Small intestine (tissue), 16 donors: ENCODE data around the gene FAM13B. TPM values are rescaled to one million over a fixed set of nuclear protein-coding genes. Genes with fewer than 3 reads are reported as not detected.
"Not testable (repeated sequence)": the region's sequence is repeated elsewhere in the genome, so short reads cannot be mapped to it uniquely, and the experiment has no call there.

Experiments used
- DNase-seq, 2 donors: peaks; one replicate each; pipeline versions ENCODE4 v3.0.0 to v3.0.0-alpha.2; 2013
- FAIRE-seq: peaks from 2 replicates; lab custom pipeline; 2012; peaks lifted over from hg19 to GRCh38; lab: Jason Lieb, UNC
- H3K27ac ChIP-seq, 3 donors: one replicate each; pipeline ENCODE4 v1.5.1; 2013; ENCODE audit warnings: low read length in 2 of 3, mild to moderate bottlenecking in 2 of 3, control low read depth in 1 of 3, inconsistent platforms in 1 of 3, low read depth in 1 of 3, moderate library complexity in 1 of 3
- H3K27me3 ChIP-seq, 3 donors: one replicate each; pipeline ENCODE4 v1.6.1; 2013; ENCODE audit warnings: low read length in 3 of 3, inconsistent platforms in 1 of 3; ENCODE audit not compliant: control insufficient read depth in 3 of 3, insufficient read depth in 3 of 3
- H3K36me3 ChIP-seq, 3 donors: one replicate each; pipeline ENCODE4 v1.6.1; 2013; ENCODE audit warnings: low read length in 3 of 3, inconsistent platforms in 1 of 3, low read depth in 1 of 3, mild to moderate bottlenecking in 1 of 3, moderate library complexity in 1 of 3; ENCODE audit not compliant: control insufficient read depth in 3 of 3, insufficient read depth in 2 of 3
- H3K4me1 ChIP-seq, 3 donors: one replicate each; pipeline ENCODE4 v1.6.1; 2013; ENCODE audit warnings: low read length in 2 of 3, inconsistent platforms in 1 of 3, low read depth in 1 of 3, mild to moderate bottlenecking in 1 of 3, moderate library complexity in 1 of 3; ENCODE audit not compliant: control insufficient read depth in 3 of 3, insufficient read depth in 2 of 3
- H3K4me3 ChIP-seq, 3 donors: one replicate each; pipeline ENCODE4 v1.5.1; 2013; ENCODE audit warnings: low read length in 3 of 3, control low read depth in 1 of 3, inconsistent platforms in 1 of 3, low read depth in 1 of 3, mild to moderate bottlenecking in 1 of 3, moderate library complexity in 1 of 3
- H3K9me3 ChIP-seq, 2 donors: one replicate each; pipeline ENCODE4 v1.6.1; 2013; ENCODE audit warnings: low read depth in 1 of 2, low read length in 1 of 2; ENCODE audit not compliant: control insufficient read depth in 2 of 2, insufficient read depth in 1 of 2
- WGBS, 3 donors: extraction: QIAGEN DNeasy Blood & Tissue Kit; methylation state at CpG; one replicate each; pipeline ENCODE4 v1.1.7; 2013; 5-methylcytosine and 5-hydroxymethylcytosine counted together
- long read RNA-seq, 10 donors: transcript quantifications; one replicate each; lab custom pipeline, GENCODE V29; 2026
- polyA plus RNA-seq, 4 donors: library from polyadenylated mRNA; stranded (reverse) in 3 of 4; unstranded in 1 of 4; fragments of 200-250 nt in 3 of 4; fragments of 120-200 nt in 1 of 4; gene quantifications; one replicate each; pipeline versions ENCODE4 v1.2.1 to v1.2.3, GENCODE V29; 2013
- donor health status: healthy with polysubstance abuse.
- donor health status: control.
- donor health status: control.
- donor health status: Bipolar disorder and iron deficiency.
- donor health status: healthy.

The FAM13B gene
- polyA plus RNA-seq = 10 to 100 TPM in 2 of 4 donors, 1 to 10 TPM in 2; 5.8 to 21.9 (median 8.8) TPM
- long read RNA-seq, donor 1 = 0 reads
- long read RNA-seq, donor 2, partial matches to known transcripts = 0 of 1 reads
- long read RNA-seq, donor 2, other reads (novel, unspliced or antisense) = 0 of 1 reads
- long read RNA-seq, donor 3 = 0 reads
- long read RNA-seq, donor 4 = 0 reads
- long read RNA-seq, donor 5 = 0 reads
- long read RNA-seq, donor 6 = 0 reads
- long read RNA-seq, donor 7 = 0 reads
- long read RNA-seq, donor 8 = 0 reads
- long read RNA-seq, donor 9, full-length matches to known transcripts = 1 of 1 reads
- long read RNA-seq, donor 9, partial matches to known transcripts = 0 of 1 reads
- long read RNA-seq, donor 9, other reads (novel, unspliced or antisense) = 0 of 1 reads
- long read RNA-seq, donor 10, partial matches to known transcripts = 0 of 1 reads
- long read RNA-seq, donor 10, other reads (novel, unspliced or antisense) = 0 of 1 reads

DNA sequence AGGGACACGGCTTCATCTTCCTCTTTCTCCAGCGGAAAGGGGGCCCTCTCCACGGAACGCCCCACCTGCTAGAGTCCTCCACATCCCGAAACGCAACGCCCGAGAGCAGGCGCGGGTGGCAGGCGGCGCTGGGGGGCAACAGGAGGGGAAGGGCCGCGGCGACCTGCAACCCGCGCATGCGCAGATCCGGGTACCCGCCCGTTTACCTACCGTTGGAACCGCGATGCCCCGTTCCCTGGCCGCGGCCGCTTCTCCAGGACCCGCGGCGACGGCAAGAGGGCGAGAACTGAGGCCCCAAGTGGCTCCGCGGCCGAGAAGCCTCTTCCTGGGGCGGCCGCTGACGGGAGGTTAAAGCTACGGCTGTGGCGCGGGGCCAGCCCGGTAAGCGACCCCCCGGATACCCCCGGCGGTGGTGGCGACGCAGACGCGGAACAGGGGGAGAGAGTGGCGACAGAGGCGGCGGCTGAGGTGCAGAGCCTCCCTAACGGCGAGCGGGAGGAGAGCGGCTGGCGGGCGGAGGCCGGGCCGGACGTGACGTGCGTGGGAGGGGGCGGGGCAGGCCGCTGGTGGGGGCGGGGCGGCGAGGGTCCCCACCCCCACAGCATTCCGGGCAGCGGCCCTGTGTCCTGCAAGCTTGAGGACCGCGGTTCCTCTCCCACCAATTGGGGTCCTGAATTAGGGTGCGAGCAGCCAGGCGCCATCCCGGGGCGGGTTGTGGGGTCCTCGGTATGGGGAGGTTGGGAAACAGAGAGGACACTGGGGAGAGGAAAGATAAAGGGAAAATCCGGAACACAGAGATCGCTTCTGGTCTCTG is at the start of gene FAM13B:
Gene FAM13B (minus strand): TSS at position 508 of the 814 bp plus-strand sequence. CDS start 13,968 bp downstream, outside the sequence.
- WGBS, 3 donors = 0 to 1% (median 0%) methylated on average over 39 to 81 of the region's 81 CpGs

DNA sequence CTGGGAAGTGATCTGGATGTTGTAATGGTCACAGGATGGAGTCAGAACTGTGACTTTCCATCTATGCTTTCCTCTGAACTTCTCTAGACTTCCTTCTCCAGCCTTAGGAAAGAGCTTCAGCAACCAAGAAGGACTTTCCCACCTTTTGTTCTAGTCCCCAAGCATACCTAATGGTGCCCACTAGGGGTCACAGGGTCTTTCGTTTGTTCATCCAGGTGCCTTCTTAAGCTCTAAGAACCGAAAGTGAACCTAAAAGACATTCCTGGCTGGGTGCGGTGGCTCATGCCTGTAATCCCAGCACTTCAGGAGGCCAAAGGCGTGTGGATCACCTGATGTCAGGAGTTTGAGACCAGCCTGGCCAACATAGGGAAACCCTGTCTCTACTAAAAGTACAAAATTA is 49.2 kb upstream of the FAM13B start:
- WGBS, 3 donors = 65 to 75% (median 65%) methylated on average over 4 of the region's 4 CpGs
- DNase-seq (peak in 1 of 2 donors; percentile 11), FAIRE-seq (no peak)
- H3K27ac ChIP-seq = no peak overlapping the region
- no peaks in the 10 kb centered on the region for H3K9me3 ChIP-seq
- no peaks in the 10 kb centered on the region for H3K27me3 ChIP-seq
- H3K36me3 ChIP-seq = no peaks in the 10 kb centered on the region
- H3K4me3 ChIP-seq = no peak overlapping the region
- no peaks in the 10 kb centered on the region for H3K4me1 ChIP-seq

More for the DNA sequence above, at the start of gene FAM13B:
- no peaks in the 10 kb centered on the region for H3K9me3 ChIP-seq
- DNase-seq (peak; percentile 70 to 86), FAIRE-seq (no peak)
- peaks cover 0 to 18% (median 12%) of the 10 kb centered on the region in 3 donors for H3K4me1 ChIP-seq
- peak within 1 kb of the TSS; percentile 86 to 97 (median 87) for H3K4me3 ChIP-seq
- H3K27me3 ChIP-seq = no peaks in the 10 kb centered on the region
- H3K36me3 ChIP-seq = peaks cover 0 to 3% (median 0%) of the 10 kb centered on the region in 3 donors
- H3K27ac ChIP-seq = peak within 1 kb of the TSS; percentile 99 to 100 (median 99)

DNA sequence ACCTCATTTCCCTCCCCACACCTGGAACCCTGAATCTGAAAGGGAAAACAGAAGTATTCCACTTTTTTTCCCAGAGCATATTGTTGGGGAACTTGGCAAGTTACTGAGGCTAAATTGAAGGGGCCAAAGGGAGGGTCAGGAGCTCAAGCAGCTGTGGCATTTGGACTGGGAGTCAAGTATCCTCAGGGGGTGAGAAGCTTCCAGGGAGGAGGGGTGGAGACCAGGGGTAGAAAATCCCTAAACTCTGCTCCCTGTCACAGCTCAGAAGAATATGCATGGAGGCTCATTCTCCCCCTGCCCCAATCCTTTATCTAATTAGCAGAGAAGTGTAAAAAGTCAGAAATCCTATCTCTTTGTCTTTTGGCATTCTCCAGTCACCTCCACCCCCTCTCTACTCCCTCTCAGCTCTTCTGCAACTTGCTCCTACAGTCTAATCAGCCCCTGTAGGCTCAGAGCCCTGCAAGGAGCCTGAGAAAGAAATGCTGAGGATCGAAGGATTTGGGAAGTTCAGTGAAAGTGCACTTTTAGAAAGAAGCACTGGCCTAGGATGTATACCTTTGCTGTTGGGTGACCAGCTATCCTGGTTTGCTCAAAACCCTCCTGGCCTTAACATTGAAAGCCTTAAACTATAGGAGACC is 45.2 kb upstream of the FAM13B start:
- Histone ChIP-seq H3K27ac (no peak overlapping the region), H3K4me1 (no peaks in the 10 kb centered on the region), H3K27me3 (no peaks in the 10 kb centered on the region), H3K4me3 (no peak overlapping the region), H3K9me3 (no peaks in the 10 kb centered on the region), H3K36me3 (no peaks in the 10 kb centered on the region)
- FAIRE-seq = no peak
- WGBS, 3 donors = 46 to 68% (median 59%) methylated on average over 1 of the region's 1 CpG
- no peak for DNase-seq

DNA sequence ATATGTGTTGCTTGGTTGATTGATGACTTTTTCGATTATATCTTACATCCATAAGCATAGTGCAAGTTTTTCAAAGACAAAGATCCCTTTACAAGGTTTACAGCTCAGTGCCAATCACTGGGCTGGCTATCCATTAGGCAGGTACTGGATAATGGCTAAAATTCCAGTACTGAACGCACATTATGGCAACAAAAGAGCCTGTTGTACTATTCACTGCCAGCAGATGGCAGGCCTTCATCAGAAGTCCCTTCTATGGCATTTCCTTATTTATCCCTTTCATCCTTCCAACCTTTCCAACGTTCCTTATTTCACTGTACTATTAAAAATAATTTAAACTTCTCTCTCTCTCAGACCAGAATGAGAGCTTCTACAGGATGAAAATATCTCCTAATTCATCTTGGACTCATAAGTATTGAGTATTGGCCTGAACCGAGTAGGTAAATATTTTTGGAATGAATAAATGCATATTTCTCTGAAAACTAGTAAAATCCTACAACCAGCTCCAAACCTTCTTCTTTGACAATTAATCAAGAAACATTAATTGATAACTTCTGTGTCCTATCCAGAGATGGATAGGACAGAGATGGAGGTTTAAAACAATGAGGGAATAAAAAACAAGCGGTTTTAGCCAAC is 44.3 kb upstream of the FAM13B start:
- H3K27ac ChIP-seq = no peak overlapping the region
- no peaks in the 10 kb centered on the region for H3K27me3 ChIP-seq
- no peaks in the 10 kb centered on the region for H3K36me3 ChIP-seq
- no peaks in the 10 kb centered on the region for H3K4me1 ChIP-seq
- no peak overlapping the region for H3K4me3 ChIP-seq
- no peaks in the 10 kb centered on the region for H3K9me3 ChIP-seq
- WGBS, 3 donors = 32 to 35% (median 35%) methylated on average over 5 of the region's 5 CpGs
- FAIRE-seq = no peak
- peak; percentile 69 to 73 for DNase-seq

DNA sequence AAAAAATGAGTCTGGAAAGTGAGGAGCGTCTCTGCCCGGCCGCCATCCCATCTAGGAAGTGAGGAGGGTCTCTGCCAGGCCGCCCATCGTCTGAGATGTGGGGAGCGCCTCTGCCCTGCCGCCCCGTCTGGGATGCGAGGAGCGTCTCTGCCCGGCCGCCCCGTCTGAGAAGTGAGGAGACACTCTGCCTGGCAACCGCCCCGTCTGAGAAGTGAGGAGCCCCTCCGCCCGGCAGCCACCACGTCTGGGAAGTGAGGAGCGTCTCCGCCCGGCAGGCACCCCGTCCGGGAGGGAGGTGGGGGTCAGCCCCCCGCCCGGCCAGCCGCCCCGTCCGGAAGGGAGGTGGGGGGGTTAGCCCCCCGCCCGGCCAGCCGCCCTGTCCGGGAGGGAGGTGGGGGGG is 37.1 kb upstream of the FAM13B start:
- H3K36me3 ChIP-seq, H3K27me3 ChIP-seq, H3K27ac ChIP-seq, H3K4me1 ChIP-seq, FAIRE-seq, DNase-seq, H3K9me3 ChIP-seq, H3K4me3 ChIP-seq: not testable (repeated sequence)
- WGBS, 3 donors = 91 to 93% (median 92%) methylated on average over 20 to 32 of the region's 32 CpGs

DNA sequence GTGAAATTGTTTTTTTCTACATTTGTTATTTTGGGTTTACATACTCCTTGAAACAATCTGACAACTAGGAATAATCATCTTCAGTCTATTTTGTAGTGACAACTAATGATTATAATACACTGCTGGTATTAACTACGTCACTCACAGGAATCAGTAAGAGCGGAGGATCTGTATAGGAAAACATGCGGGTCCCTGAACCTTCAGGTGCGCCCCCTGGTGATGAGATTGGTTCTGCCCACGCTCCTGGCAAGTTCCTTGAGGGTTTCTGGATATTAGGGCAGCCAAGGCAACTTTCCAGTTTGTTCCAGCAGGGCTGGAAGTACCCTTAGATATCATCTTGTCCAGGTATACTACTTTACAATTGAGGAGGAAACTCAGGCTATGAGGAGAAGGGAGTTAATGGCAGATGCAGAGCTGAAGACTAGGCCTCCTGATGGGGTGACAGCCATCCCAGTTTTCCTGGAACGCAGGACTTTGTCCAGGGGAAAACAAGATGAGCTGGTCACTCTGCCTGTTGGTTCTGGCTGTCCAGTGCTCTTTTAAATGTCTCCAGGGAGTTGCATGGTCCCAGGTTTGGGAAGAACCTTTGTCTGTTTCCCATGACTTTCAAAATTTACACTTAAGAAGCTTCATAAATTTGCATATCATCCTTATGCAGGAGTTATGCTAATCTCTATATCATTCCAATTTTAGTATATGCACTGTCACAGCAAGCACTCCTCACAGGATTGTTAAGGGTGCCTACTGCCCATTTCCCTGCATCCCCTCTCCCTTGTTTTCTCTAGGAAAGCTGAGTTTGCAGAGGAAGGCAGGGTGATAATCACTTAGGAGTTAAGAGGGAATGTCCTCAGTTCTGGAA is 36.1 kb upstream of the FAM13B start:
- FAIRE-seq = no peak
- H3K36me3 ChIP-seq = no peaks in the 10 kb centered on the region
- no peak overlapping the region for H3K4me3 ChIP-seq
- peak; percentile 80 to 85 for DNase-seq
- no peaks in the 10 kb centered on the region for H3K27me3 ChIP-seq
- 15 to 22% (median 18%) methylated on average over 6 of the region's 6 CpGs for WGBS, 3 donors
- no peaks in the 10 kb centered on the region for H3K9me3 ChIP-seq
- H3K4me1 ChIP-seq = no peaks in the 10 kb centered on the region
- H3K27ac ChIP-seq = no peak overlapping the region

DNA sequence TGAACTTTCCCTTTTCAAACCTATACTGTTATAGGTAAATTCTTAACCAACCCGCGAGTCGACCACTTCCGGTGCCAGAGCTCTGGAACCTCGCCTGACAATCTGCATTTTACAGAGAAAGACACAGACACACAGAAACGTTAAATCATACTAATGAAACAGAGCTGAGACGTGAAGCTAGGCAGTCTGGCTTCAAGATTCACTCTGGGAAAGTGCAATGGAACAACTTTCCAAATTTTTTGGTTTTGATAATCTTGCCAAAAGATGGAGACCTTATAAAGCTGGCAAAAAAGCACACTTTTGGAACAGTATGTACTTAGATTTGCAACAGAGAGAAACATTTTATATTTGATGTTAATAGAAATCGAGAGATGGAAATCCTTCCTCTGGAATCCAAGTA is 35.1 kb upstream of the FAM13B start:
- Histone ChIP-seq H3K36me3 (no peaks in the 10 kb centered on the region), H3K27me3 (no peaks in the 10 kb centered on the region), H3K4me1 (no peaks in the 10 kb centered on the region), H3K27ac (no peak overlapping the region), H3K4me3 (no peak overlapping the region), H3K9me3 (no peaks in the 10 kb centered on the region)
- WGBS, 3 donors = 84 to 91% (median 86%) methylated on average over 8 of the region's 8 CpGs
- no peak for FAIRE-seq
- no peak for DNase-seq
